VCaP (cell line): ENCODE results near the gene COL20A1.

ENCODE experiments used
- H3K27ac ChIP-seq: fragments of 450-650 bp; 2 replicates; pipeline ENCODE4 v1.5.1; 2017
- TF ChIP-seq, protein P1 (sequence below): fragments of 450-650 bp; conservative IDR thresholded peaks from 2 replicates; pipeline ENCODE4 v1.5.1; 2017; ENCODE audit warnings: mild to moderate bottlenecking, moderate library complexity

Gene COL20A1

DNA sequence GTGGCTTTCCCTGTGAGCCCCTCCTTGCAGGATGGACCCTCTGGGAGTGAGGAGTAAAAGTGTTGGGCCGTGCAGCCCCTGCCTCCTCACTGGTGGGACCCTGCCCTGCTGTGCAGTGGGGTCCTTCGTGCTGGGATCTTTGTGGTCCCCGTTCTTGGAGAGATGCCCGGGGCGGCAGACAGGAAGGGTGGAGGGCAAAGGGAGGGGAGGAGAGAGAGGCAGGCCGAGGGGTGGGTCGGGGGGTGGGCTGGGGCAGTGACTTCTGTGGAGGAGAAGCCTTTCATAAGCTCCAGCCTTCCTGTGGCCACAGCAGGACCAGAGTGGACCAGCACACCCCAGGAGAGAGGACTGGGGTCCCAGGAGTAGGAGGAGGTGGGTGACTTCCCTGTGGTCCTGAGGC, at the start of gene COL20A1:
COL20A1 (plus strand) TSS at position 283 of the 400 bp plus-strand sequence. CDS start 1,922 bp downstream, outside the sequence.
- TF ChIP-seq, protein P1, sequence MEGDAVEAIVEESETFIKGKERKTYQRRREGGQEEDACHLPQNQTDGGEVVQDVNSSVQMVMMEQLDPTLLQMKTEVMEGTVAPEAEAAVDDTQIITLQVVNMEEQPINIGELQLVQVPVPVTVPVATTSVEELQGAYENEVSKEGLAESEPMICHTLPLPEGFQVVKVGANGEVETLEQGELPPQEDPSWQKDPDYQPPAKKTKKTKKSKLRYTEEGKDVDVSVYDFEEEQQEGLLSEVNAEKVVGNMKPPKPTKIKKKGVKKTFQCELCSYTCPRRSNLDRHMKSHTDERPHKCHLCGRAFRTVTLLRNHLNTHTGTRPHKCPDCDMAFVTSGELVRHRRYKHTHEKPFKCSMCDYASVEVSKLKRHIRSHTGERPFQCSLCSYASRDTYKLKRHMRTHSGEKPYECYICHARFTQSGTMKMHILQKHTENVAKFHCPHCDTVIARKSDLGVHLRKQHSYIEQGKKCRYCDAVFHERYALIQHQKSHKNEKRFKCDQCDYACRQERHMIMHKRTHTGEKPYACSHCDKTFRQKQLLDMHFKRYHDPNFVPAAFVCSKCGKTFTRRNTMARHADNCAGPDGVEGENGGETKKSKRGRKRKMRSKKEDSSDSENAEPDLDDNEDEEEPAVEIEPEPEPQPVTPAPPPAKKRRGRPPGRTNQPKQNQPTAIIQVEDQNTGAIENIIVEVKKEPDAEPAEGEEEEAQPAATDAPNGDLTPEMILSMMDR, result no peak
- H3K27ac ChIP-seq, result no peak within 1 kb of the TSS

DNA sequence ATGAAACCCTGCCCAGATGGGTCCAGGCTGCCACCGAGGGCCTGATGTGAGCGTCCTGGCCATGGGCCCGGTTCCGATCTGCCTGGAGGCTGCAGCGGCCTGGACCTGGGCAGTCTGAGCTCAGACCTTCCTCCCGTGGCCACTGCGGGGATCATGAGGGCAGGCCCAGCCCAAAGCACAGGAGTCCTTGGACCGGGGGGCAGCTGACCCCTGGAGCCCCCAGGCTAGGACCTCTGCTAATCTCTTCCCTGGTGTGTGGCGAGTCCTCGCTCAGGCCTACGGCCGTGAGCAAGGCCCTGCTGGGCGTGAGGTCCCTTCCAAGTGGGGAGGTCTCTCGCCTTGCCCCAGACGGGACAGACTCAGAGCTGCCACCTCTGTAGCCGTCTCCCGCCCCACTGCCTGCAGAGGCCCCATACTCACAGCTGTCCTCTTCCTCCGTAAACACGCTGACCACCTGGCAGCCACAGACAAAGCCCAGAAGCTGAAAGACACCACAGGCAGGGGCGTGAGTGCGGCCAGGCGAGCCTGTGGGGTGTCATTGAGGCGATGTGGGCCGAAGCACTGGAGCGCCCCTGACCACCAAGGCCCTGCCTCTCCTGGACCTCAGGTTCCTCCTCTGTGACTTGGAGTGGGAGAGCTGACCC, 49.3 kb upstream of the COL20A1 start:
- TF ChIP-seq, protein P1, result no peak
- no peak overlapping the region for H3K27ac ChIP-seq

DNA sequence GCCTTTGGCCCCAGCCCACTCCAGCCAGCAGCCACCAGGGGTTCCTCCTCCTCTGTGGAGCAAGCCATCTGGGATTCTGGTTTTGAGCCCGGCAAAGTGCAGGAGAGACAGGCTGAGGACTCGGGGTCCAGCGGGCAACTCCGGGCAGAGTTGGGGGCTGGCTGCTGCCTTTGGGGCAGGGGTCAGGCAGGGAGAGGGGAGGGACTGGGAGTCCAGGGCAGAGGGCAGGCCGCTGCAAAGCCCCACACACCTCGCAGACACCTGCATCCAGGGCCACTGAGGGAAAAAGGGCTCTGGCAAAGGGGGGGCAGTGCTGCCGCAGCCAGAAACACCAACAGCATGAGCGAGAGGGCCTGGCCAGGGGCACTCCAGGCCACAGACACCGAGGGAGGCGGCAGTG, 48.5 kb upstream of the COL20A1 start:
- TF ChIP-seq, protein P1, result no peak
- H3K27ac ChIP-seq, result no peak overlapping the region

DNA sequence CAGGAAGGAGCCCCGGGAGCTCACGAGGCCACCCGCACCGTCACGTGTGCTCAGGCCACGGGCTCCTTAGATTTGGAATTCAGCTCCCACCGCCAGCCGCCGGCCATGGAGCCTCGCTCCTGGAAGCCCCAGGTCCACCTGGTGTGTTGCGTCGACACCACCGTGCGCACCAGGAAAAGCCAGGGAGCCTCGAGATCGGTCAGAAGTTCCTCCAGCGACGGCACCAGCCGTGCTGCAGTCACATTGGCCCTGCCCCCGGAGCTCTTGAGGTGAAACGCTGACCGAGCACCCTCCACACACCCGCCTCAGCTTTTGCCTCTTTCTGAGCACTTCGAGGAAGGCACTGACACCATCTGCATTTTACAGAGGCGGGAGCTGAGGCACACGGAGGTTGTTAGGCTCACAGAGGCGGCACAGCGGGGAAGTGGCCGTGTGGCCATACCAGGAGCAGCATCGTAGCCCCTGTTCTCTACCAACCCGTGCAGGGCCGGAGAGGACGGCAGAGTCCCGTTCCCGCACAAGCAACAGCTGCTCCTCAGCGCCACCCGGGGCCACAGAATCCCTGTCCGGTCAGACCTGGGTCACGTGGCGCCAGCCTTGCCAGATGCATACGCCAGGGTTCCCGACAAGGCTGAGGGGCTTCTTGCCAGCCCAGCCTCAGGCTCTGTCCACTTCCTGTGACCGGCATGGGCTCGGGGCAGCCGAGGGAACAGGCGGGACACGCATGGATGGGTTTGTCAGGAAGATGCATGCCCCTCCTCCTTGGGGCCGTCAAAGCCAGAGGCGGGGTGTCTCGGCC, 46.3 kb upstream of the COL20A1 start:
- TF ChIP-seq, protein P1, result 0 out of 2 replicates have a peak, but pooled peaks have one; percentile 8
- peak overlapping the region; percentile 24; the same call in 1 of the 2 replicates for H3K27ac ChIP-seq

DNA sequence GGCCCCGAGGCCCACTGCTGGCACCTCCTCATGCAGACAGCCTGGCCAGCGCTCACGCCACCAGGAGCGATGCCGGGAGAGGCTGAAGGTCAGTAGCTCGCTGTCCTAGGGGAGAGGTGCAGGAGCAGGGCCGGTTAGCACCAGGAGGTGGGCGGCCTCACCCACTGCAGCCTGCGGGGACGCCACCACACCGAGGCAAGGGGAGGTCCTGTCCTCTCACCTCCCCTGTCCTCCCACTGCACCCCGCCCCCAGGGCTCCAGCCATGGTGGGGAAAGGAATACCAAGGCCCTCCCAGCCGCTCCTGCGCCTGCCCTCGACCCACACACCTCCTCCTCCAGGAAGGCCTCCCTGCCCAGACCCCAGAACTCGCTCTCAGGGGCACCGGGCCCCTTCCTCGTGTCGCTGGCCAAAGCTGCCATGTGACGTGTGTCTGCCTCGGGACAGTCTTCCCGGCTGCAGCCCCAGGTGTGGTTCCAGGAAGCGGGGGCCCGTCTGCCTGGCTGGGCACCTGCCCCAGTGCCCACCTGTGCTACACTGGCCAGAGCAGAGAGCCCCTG, 45.2 kb upstream of the COL20A1 start:
- no peak overlapping the region for H3K27ac ChIP-seq

DNA sequence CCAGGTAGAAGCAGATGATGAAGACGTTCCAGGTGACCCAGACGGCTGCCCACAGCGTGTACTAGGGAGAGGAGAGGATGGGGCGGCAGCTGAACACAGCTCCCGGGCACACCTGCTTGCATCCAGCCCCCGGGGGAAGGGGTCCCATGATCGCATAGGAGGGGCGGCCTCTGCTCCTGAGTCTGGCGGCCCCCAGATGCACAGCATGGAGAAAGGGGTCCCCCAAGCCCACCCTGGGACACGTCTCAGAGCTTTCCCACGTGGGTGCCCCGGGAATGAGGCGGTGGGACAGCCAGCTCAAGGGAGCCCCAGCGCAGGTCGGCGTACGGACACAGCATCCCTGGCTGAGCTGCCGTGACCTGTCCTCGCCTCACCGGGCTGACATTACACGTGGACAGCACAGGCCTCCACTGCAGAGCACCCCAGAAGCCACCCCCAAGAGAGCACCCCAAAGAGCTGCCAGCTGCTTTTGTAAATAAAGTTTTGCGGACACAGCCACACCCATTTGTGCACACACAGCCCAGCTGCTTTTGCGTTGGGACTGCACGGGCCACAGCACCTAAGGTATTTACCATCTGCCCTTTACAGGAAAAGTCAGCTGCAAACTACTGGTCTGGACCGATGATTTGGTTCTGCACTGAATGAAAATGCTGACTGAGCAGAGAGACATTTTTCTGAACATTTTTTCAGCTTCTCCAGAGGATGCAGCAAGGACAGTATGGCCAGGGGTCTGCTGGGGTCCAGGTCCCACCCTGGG, 44.0 kb upstream of the COL20A1 start:
- TF ChIP-seq, protein P1, result no peak
- H3K27ac ChIP-seq, result no peak overlapping the region; the same call in 1 of the 2 replicates

More for the DNA sequence above, 45.2 kb upstream of the COL20A1 start:
- TF ChIP-seq, protein P1, result no peak
